ENCODE results near the gene MYBPC3.

MYBPC3 gene

GRCh38 chr11:47337229-47337924 lies 15.1 kb downstream of the MYBPC3 start:
- TF ChIP-seq CTCF (IDR thresholded peaks at IDR 0.05), result no peak

- TF ChIP-seq CTCF (IDR thresholded peaks at IDR 0.05), result no peak
These were observed 15.9 kb downstream of the MYBPC3 start for GRCh38 chr11:47336595-47336994.

GRCh38 chr11:47335733-47336132 lies 16.8 kb downstream of the MYBPC3 start:
- no peak for TF ChIP-seq CTCF (IDR thresholded peaks at IDR 0.05)

- TF ChIP-seq CTCF (IDR thresholded peaks at IDR 0.05), result no peak
These were observed 18.5 kb downstream of the MYBPC3 start for GRCh38 chr11:47333886-47334443.

- TF ChIP-seq CTCF (IDR thresholded peaks at IDR 0.05), result no peak
These were observed 19.0 kb downstream of the MYBPC3 start for GRCh38 chr11:47333526-47333845.

GRCh38 chr11:47332791-47333525 lies 19.5 kb downstream of the MYBPC3 start:
- no peak for TF ChIP-seq CTCF (IDR thresholded peaks at IDR 0.05)

GRCh38 chr11:47332303-47332711 lies 20.2 kb downstream of the MYBPC3 start:
- TF ChIP-seq CTCF (IDR thresholded peaks at IDR 0.05), result no peak
